Upper lobe of left lung (tissue), 6 donors: Measurements from ENCODE around the gene RRAD. TPM values are rescaled to one million over a fixed set of nuclear protein-coding genes. Genes with fewer than 3 reads are reported as not detected.

ENCODE experiments used
- ATAC-seq, 2 donors: fragments of 200-7000 bp; cut with Tn5 transposase; one replicate each; pipeline ENCODE4 v1.9.1; 2022; ENCODE audit warnings: mild to moderate bottlenecking in 2 of 2, moderate library complexity in 2 of 2; ENCODE audit not compliant: low FRiP score in 2 of 2
- DNase-seq, 2 donors: peaks; one replicate each; pipeline ENCODE4 v3.0.0-alpha.2; 2019 to 2020
- H3K27ac ChIP-seq, 4 donors: fragments of 200-600 bp; sonication (generic); one replicate each; pipeline ENCODE4 v1.5.1; 2016 to 2019
- H3K27me3 ChIP-seq, 4 donors: fragments of 200-600 bp; sonication (generic); one replicate each; pipeline ENCODE4 v1.5.1; 2017 to 2019
- H3K36me3 ChIP-seq, 4 donors: fragments of 200-600 bp; sonication (generic); one replicate each; pipeline ENCODE4 v1.5.1; 2016 to 2019
- H3K4me1 ChIP-seq, 4 donors: fragments of 200-600 bp; sonication (generic); one replicate each; pipeline ENCODE4 v1.5.1; 2018 to 2019
- H3K4me3 ChIP-seq, 4 donors: fragments of 200-600 bp; sonication (generic); one replicate each; pipeline ENCODE4 v1.5.1; 2017 to 2019; ENCODE audit warnings: mild to moderate bottlenecking in 2 of 4, moderate library complexity in 1 of 4
- H3K9me3 ChIP-seq, 4 donors: fragments of 200-600 bp; sonication (generic); one replicate each; pipeline ENCODE4 v1.5.1; 2018 to 2019
- EP300 ChIP-seq, 4 donors: sonication (generic); formaldehyde crosslinking; IDR thresholded peaks; one replicate each; pipeline ENCODE4 v1.5.1; 2017; ENCODE audit warnings: antibody characterized with exemption in 4 of 4, control low read depth in 2 of 4
- POLR2A ChIP-seq, 4 donors: fragments of 450-650 bp; IDR thresholded peaks; one replicate each; pipeline ENCODE4 v1.5.1; 2016 to 2017; ENCODE audit warnings: antibody characterized with exemption in 4 of 4, mild to moderate bottlenecking in 2 of 4
- POLR2AphosphoS5 ChIP-seq, 2 donors: sonication (generic); formaldehyde crosslinking; IDR thresholded peaks; one replicate each; pipeline ENCODE4 v1.5.1; 2017; ENCODE audit warnings: antibody characterized with exemption in 2 of 2
- WGBS, 2 donors: methylation state at CpG; one replicate each; pipeline ENCODE4 v1.1.5; 2017 to 2018; 5-methylcytosine and 5-hydroxymethylcytosine counted together
- total RNA-seq, 6 donors: library from RNA; depleted of rRNA in 4 of 6; stranded (reverse); fragments of >200 nt in 4 of 6; gene quantifications; one replicate each; pipeline versions ENCODE4 v1.1.0 to v1.2.1, GENCODE V29; 2016 to 2021
- TF ChIP-seq, protein P1 (sequence below), 6 experiments: fragments of 450-650 bp in 4 of 6; fragments of 200-600 bp in 2 of 6; sonication (generic) in 2 of 6; IDR thresholded peaks; one replicate each; pipeline ENCODE4 v1.5.1; 2016 to 2019; ENCODE audit warnings: antibody characterized with exemption in 6 of 6
- donor health status: DM: no; HTN: no; CAD: no; lungs with moderate emphysema.
- donor health status: DM: no; HTN: yes; CAD: no; lungs with severe emphysema.

Gene RRAD
- total RNA-seq, 6 donors from 2014 or later, result 13.8 to 50.3 (median 47.0) TPM

DNA sequence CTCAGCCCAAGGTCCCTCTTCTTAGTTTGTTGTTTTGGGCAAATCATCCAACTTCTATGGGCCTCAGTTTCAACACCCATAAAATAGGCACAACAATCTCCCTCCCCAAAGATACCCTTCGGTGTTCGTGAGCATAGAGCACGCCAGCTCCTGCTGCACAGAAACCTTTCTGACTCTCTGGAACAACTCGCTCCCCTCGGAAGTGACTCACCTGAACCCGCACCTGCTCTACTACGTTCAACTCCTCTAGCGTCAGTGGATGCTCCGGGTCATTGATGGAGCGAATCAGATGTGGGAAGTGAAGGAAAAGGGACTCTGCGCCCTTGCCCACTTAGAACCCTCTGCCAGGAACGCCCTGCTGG lies 8.4 kb upstream of the RRAD start:
- Histone ChIP-seq H3K27me3 (no peaks in the 10 kb centered on the region), H3K9me3 (no peaks in the 10 kb centered on the region), H3K27ac (peak overlapping the region; percentile 86 to 98 (median 97)), H3K4me1 (peaks cover 29 to 51% (median 36%) of the 10 kb centered on the region in 4 donors), H3K4me3 (peak overlapping the region; percentile 86 to 100 (median 95)), H3K36me3 (peaks cover 0 to 29% (median 10%) of the 10 kb centered on the region in 4 donors)
- TF ChIP-seq EP300 (IDR thresholded peaks at IDR 0.05) (no peak), POLR2A (IDR thresholded peaks at IDR 0.05) (no peak), POLR2AphosphoS5 (IDR thresholded peaks at IDR 0.05) (no peak)
- TF ChIP-seq, protein P1, sequence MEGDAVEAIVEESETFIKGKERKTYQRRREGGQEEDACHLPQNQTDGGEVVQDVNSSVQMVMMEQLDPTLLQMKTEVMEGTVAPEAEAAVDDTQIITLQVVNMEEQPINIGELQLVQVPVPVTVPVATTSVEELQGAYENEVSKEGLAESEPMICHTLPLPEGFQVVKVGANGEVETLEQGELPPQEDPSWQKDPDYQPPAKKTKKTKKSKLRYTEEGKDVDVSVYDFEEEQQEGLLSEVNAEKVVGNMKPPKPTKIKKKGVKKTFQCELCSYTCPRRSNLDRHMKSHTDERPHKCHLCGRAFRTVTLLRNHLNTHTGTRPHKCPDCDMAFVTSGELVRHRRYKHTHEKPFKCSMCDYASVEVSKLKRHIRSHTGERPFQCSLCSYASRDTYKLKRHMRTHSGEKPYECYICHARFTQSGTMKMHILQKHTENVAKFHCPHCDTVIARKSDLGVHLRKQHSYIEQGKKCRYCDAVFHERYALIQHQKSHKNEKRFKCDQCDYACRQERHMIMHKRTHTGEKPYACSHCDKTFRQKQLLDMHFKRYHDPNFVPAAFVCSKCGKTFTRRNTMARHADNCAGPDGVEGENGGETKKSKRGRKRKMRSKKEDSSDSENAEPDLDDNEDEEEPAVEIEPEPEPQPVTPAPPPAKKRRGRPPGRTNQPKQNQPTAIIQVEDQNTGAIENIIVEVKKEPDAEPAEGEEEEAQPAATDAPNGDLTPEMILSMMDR (IDR thresholded peaks at IDR 0.05), result no peak
- DNase-seq, result no peak
- WGBS, 2 donors, result 1 to 3% methylated on average over 11 to 12 of the region's 12 CpGs
- no peak for ATAC-seq

- Histone ChIP-seq H3K27ac (no peak overlapping the region), H3K27me3 (no peaks in the 10 kb centered on the region), H3K36me3 (peaks cover 0 to 15% (median 7%) of the 10 kb centered on the region in 4 donors), H3K9me3 (no peaks in the 10 kb centered on the region), H3K4me1 (peaks cover 35 to 51% (median 40%) of the 10 kb centered on the region in 4 donors), H3K4me3 (no peak overlapping the region)
- WGBS, 2 donors, result 95 to 96% methylated on average over 4 of the region's 4 CpGs
- DNase-seq, result no peak
- ATAC-seq, result no peak
- TF ChIP-seq POLR2A (IDR thresholded peaks at IDR 0.05), result no peak
- no peak for TF ChIP-seq POLR2AphosphoS5 (IDR thresholded peaks at IDR 0.05)
- TF ChIP-seq EP300 (IDR thresholded peaks at IDR 0.05), result no peak
- TF ChIP-seq, protein P1 (IDR thresholded peaks at IDR 0.05), result no peak
Observed at GRCh38 chr16:66932076-66932475, 6.7 kb upstream of the RRAD start.

GRCh38 chr16:66931665-66932064 lies 6.3 kb upstream of the RRAD start:
- Histone ChIP-seq H3K9me3 (no peaks in the 10 kb centered on the region), H3K36me3 (peaks cover 0 to 15% (median 7%) of the 10 kb centered on the region in 4 donors), H3K4me3 (no peak overlapping the region), H3K27me3 (no peaks in the 10 kb centered on the region), H3K4me1 (peaks cover 39 to 51% (median 42%) of the 10 kb centered on the region in 4 donors), H3K27ac (no peak overlapping the region)
- ATAC-seq (no peak), DNase-seq (no peak)
- TF ChIP-seq, protein P1 (IDR thresholded peaks at IDR 0.05), result no peak
- no peak for TF ChIP-seq POLR2AphosphoS5 (IDR thresholded peaks at IDR 0.05)
- 86 to 91% methylated on average over 2 of the region's 2 CpGs for WGBS, 2 donors

- H3K4me3 ChIP-seq, result no peak overlapping the region
- 55 to 59% methylated on average over 4 of the region's 4 CpGs for WGBS, 2 donors
- peaks cover 37 to 50% (median 43%) of the 10 kb centered on the region in 4 donors for H3K4me1 ChIP-seq
- DNase-seq (peak in 1 of 2 donors; percentile 84), ATAC-seq (no peak)
- peaks cover 0 to 4% (median 2%) of the 10 kb centered on the region in 4 donors for H3K27me3 ChIP-seq
- peaks cover 0 to 15% (median 7%) of the 10 kb centered on the region in 4 donors for H3K36me3 ChIP-seq
- no peaks in the 10 kb centered on the region for H3K9me3 ChIP-seq
- H3K27ac ChIP-seq, result peak overlapping the region in 1 of 4 donors; percentile 24
- TF ChIP-seq POLR2AphosphoS5 (IDR thresholded peaks at IDR 0.05) (peak in 1 of 2 donors; percentile 18), POLR2A (IDR thresholded peaks at IDR 0.05) (no peak)
Observed at GRCh38 chr16:66930189-66930588, 4.9 kb upstream of the RRAD start.

- Histone ChIP-seq H3K9me3 (no peaks in the 10 kb centered on the region), H3K4me1 (peaks cover 46 to 61% (median 49%) of the 10 kb centered on the region in 4 donors), H3K27me3 (peaks cover 0 to 16% (median 10%) of the 10 kb centered on the region in 4 donors), H3K36me3 (peaks cover 0 to 15% (median 7%) of the 10 kb centered on the region in 4 donors), H3K27ac (peak overlapping the region in 3 of 4 donors; percentile 26 to 84 (median 71)), H3K4me3 (no peak overlapping the region)
- ATAC-seq (no peak), DNase-seq (peak in 1 of 2 donors; percentile 41)
- no peak for TF ChIP-seq POLR2A (IDR thresholded peaks at IDR 0.05)
- TF ChIP-seq EP300 (IDR thresholded peaks at IDR 0.05), result no peak
- TF ChIP-seq, protein P1 (IDR thresholded peaks at IDR 0.05), result peak in 3 of 6 experiments; percentile 10 to 24 (median 19)
- TF ChIP-seq POLR2AphosphoS5 (IDR thresholded peaks at IDR 0.05), result no peak
- WGBS, 2 donors, result 83% methylated on average over 10 of the region's 10 CpGs
Observed at GRCh38 chr16:66928702-66929388, 3.5 kb upstream of the RRAD start.
